SKM-1 (cell line): Measurements from ENCODE around the gene FUZ.

Experiments used
- DNase-seq: peaks from one replicate; lab custom pipeline; 2025; ENCODE audit not compliant: unreplicated experiment; lab: John Stamatoyannopoulos, UW

FUZ gene

GRCh38 chr19:49807904-49808675 lies 5.0 kb downstream of the FUZ start:
- DNase-seq: no peak

DNA sequence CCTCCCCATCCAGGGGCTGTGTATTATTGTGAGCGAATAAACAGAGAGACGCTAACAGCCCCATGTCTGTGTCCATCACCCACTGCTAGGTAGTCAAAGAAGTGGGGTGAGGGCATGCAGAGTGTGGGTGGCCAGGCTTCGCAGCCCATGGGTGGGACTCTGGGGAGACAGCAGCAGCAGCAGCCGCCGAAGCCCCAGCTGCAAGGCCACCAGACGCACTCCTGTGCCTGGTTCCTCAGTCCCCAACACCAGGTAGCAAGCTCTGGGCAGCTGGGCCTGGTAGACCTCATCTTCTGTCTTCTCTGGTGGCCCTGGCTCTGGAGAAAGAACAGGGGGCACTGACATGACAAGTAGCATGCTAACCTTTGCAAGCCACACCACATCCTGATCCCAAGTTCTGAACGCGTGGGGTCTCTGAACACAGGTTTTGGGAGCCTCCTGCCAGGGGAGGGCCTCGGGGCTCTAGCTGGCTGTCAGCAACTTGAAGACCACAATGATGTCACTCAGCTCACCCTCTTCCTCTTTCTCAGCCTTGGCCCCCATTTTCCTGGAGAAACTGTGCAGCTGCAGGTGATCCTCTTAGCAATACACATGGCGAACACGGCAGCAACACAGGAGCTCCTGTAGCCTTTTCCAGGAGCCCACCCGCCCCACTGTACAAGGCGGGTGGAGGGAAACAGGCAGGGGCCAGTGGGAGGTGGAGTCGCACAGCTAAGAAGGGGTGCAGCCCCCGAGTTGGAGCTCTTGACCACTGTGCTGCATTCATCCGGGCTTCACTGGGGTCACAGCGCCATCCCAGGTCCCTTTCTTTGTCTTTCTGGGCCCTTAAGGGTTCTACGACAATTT lies 5.8 kb downstream of the FUZ start:
- peak; percentile 18 for DNase-seq

DNA sequence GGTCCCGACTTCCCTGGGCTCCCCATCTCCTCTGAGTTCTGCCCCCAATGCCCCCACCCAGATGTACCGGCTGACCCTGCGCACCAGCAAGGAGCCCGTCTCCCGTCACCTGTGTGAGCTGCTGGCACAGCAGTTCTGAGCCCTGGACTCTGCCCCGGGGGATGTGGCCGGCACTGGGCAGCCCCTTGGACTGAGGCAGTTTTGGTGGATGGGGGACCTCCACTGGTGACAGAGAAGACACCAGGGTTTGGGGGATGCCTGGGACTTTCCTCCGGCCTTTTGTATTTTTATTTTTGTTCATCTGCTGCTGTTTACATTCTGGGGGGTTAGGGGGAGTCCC lies 6.5 kb downstream of the FUZ start:
- no peak for DNase-seq

GRCh38 chr19:49805822-49806619 lies 7.1 kb downstream of the FUZ start:
- DNase-seq: no peak

GRCh38 chr19:49803529-49803856 lies 9.6 kb downstream of the FUZ start:
- no peak for DNase-seq

DNA sequence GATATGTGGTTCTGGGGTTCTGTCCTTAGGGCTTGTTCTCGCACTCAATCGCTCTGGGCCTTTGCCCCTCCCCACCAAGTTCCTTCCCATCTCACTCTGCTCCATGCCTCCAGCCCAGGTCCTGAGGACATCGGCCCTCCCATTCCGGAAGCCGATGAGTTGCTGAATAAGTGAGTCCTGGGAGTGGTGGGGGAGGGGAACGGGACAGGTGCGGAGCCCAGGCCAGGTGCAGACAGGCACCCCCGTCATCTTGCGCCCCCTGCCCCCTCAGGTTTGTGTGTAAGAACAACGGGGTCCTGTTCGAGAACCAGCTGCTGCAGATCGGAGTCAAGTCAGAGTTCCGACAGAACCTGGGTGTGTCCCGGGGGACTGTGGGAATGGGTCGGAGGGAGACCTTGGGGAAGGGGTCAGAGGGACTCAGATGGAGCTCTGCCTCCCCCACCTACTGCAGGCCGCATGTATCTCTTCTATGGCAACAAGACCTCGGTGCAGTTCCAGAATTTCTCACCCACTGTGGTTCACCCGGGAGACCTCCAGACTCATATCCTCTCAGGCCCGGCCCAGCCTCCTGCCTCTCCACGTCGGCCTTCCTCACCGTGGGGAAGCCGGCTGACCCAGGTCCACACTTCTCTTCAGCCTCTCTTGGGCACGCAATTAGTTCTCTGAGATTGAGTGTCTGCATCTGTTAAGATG lies 10.1 kb downstream of the FUZ start:
- DNase-seq: no peak

GRCh38 chr19:49801966-49802661 lies 11.0 kb downstream of the FUZ start:
- DNase-seq: no peak

DNA sequence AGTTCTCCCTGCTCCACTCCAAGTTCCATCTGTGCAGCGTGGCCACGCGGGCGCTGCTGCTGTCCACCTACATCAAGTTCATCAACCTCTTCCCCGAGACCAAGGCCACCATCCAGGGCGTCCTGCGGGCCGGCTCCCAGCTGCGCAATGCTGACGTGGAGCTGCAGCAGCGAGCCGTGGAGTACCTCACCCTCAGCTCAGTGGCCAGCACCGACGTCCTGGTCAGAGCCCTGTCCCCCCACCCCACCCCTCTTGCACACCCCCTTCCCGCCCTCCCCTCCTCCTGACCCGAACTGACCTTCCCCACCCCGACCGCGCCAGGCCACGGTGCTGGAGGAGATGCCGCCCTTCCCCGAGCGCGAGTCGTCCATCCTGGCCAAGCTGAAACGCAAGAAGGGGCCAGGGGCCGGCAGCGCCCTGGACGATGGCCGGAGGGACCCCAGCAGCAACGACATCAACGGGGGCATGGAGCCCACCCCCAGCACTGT lies 11.6 kb downstream of the FUZ start:
- no peak for DNase-seq

DNA sequence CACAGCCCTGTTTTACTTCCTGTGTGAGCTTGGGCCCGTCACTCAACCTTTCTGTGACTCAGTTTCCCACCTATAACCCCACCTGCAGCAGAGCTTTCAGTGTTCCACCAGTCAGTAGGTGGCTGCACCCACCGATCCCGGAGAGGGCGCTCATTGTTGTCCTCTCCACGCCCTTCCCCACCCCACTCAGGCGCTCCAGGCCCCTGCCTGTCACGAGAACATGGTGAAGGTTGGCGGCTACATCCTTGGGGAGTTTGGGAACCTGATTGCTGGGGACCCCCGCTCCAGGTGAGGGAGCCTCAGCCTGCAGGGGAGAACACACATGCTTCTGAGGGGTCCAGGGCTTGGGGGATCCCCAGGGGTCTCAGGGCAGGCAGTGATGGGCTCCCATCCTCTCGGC lies 12.3 kb downstream of the FUZ start:
- DNase-seq: no peak

- DNase-seq: no peak
These were observed 13.2 kb downstream of the FUZ start for GRCh38 chr19:49799798-49800376.

- no peak for DNase-seq
These were observed 13.8 kb downstream of the FUZ start for GRCh38 chr19:49799271-49799797.

GRCh38 chr19:49798574-49798973 lies 14.5 kb downstream of the FUZ start:
- DNase-seq: no peak

GRCh38 chr19:49795615-49796014 lies 17.5 kb downstream of the FUZ start:
- no peak for DNase-seq

GRCh38 chr19:49793561-49793840 lies 19.6 kb downstream of the FUZ start:
- DNase-seq: no peak

GRCh38 chr19:49792829-49793560 lies 20.1 kb downstream of the FUZ start:
- DNase-seq: no peak

GRCh38 chr19:49791776-49792445 lies 21.2 kb downstream of the FUZ start:
- no peak for DNase-seq

GRCh38 chr19:49790866-49791265 lies 22.2 kb downstream of the FUZ start:
- DNase-seq: no peak

DNA sequence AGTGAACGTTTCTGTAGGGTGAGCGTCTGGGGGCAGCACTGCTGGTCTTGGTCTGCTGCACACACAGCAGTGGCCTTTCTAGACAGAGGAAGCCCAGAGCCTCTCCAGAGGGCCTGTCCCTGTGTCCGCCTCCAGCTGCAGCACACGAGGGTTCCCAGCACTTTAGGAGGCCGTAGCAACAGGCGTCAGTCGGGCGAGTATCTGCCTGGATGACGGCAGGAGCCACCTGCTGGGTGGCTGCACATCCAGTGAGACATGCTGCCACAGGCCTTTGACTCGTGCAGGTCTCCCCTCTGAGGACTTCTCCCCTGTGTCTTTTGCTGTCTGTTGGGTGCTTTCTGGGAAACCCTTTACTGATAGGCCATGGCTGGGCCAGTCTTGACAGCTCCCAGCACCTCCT lies 24.2 kb downstream of the FUZ start:
- DNase-seq: no peak

DNA sequence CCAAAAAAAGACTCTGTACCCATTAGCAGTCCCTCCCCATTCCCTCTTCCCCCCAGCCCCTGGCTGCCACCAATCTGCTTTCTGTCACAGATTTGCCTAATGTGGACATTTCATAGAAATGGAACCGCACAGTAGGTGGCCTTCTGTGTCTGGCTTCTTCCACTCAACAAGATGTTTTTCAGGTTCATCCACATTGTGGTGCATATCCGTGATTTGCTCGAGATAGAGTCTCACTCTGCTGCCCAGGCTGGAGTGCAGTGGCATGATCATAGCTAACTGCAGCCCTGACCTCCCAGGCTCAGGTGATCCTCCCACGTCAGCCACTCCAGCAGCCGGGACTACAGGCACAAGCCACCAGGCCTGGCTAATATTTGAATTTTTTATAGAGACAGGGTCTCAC lies 25.3 kb downstream of the FUZ start:
- DNase-seq: no peak
